Gastrocnemius medialis (tissue), 4 donors: ENCODE results near the gene BMPER. TPM values are rescaled to one million over a fixed set of nuclear protein-coding genes. Genes with fewer than 3 reads are reported as not detected.

Experiments
- ATAC-seq, 2 donors: fragments of 150-250 bp; one replicate each; pipeline ENCODE4 v1.9.1; 2016
- DNase-seq, 2 donors: peaks; one replicate each; pipeline ENCODE4 v3.0.0-alpha.2; 2019
- H3K27ac ChIP-seq, 4 donors: fragments of 200-600 bp; sonication (generic); 1 replicate in 1 of 4; 2 replicates in 3 of 4; pipeline ENCODE4 v1.5.1; 2016 to 2018; ENCODE audit warnings: mild to moderate bottlenecking in 2 of 4, moderate library complexity in 1 of 4
- H3K27me3 ChIP-seq, 3 donors: fragments of 200-600 bp; sonication (generic) in 2 of 3; 1 replicate in 1 of 3; 2 replicates in 2 of 3; pipeline versions ENCODE4 v1.5.1 to v1.6.0; 2016 to 2019; ENCODE audit warnings: mild to moderate bottlenecking in 1 of 3, moderate library complexity in 1 of 3
- H3K36me3 ChIP-seq, 2 donors: fragments of 200-600 bp; sonication (generic) in 1 of 2; one replicate each; pipeline ENCODE4 v1.5.1; 2017 to 2018
- H3K4me1 ChIP-seq, 2 donors: fragments of 200-600 bp; sonication (generic) in 1 of 2; one replicate each; pipeline ENCODE4 v1.5.1; 2016 to 2017; ENCODE audit warnings: mild to moderate bottlenecking in 2 of 2
- H3K4me3 ChIP-seq, 4 donors: fragments of 200-600 bp; sonication (generic) in 3 of 4; 1 replicate in 1 of 4; 2 replicates in 3 of 4; pipeline ENCODE4 v1.5.1; 2016 to 2019; ENCODE audit warnings: mild to moderate bottlenecking in 2 of 4
- H3K9me3 ChIP-seq, 3 donors: fragments of 200-600 bp; sonication (generic) in 2 of 3; 1 replicate in 1 of 3; 2 replicates in 2 of 3; pipeline ENCODE4 v1.5.1; 2016 to 2019
- CTCF ChIP-seq, 5 experiments: fragments of 450-650 bp in 3 of 5; fragments of 200-600 bp in 2 of 5; sonication (generic) in 2 of 5; IDR thresholded peaks in 4 of 5; conservative IDR thresholded peaks in 1 of 5; 1 replicate in 4 of 5; 2 replicates in 1 of 5; pipeline ENCODE4 v1.5.1; 2016 to 2019; ENCODE audit warnings: antibody characterized with exemption in 5 of 5, mild to moderate bottlenecking in 3 of 5, moderate library complexity in 3 of 5
- POLR2A ChIP-seq, 2 donors: fragments of 450-650 bp; IDR thresholded peaks; one replicate each; pipeline ENCODE4 v1.6.1; 2017; ENCODE audit warnings: antibody characterized with exemption in 2 of 2, mild to moderate bottlenecking in 2 of 2, moderate library complexity in 2 of 2
- in situ Hi-C, 4 donors: fragments of 200-750 bp; cut with MboI; loops; one replicate each; pipeline versions ENCODE4 v1.15.0 to v1.8.0; 2017; ENCODE audit warnings: low sequenced_read_pairs in 4 of 4
- intact Hi-C: fragments of 100-400 bp; cut with DNase I; formaldehyde crosslinking; loops from one replicate; pipeline ENCODE4 v1.15.1; 2023; ENCODE audit warnings: low total_unique reads
- total RNA-seq, 4 donors: library from RNA; depleted of rRNA; stranded (reverse); fragments of >200 nt; gene quantifications; one replicate each; pipeline versions ENCODE4 v1.1.0 to v1.2.3, GENCODE V29; 2016

Gene BMPER
- total RNA-seq, 4 donors from 2014 or later, result 1.7 to 11.0 (median 4.5) TPM

- Histone ChIP-seq H3K36me3 (no peaks in the 10 kb centered on the region), H3K4me1 (peaks cover 10 to 11% of the 10 kb centered on the region in 2 donors), H3K9me3 (no peaks in the 10 kb centered on the region), H3K4me3 (no peak overlapping the region), H3K27me3 (no peaks in the 10 kb centered on the region), H3K27ac (no peak overlapping the region)
- in situ Hi-C loops (loop anchor here (10.0 to 25.0 kb wide), 4 partner anchors 474 to 699 kb away; no protein-coding TSS in a partner anchor), intact Hi-C loops (loop anchor here (10.0 kb wide), 1 partner anchor 752 kb away; no protein-coding TSS in a partner anchor)
- DNase-seq (no peak), ATAC-seq (no peak)
- TF ChIP-seq POLR2A (IDR thresholded peaks at IDR 0.05) (no peak), CTCF (IDR thresholded peaks at IDR 0.05 in 4 of 5, conservative IDR thresholded peaks at IDR 0.05 in 1 of 5) (no peak)
Observed at GRCh38 chr7:33936503-33936902, 31.2 kb downstream of the BMPER start.

- TF ChIP-seq CTCF (IDR thresholded peaks at IDR 0.05 in 4 of 5, conservative IDR thresholded peaks at IDR 0.05 in 1 of 5), result no peak
- Histone ChIP-seq H3K4me1 (peaks cover 4% of the 10 kb centered on the region in 2 donors), H3K4me3 (no peak overlapping the region), H3K27me3 (no peaks in the 10 kb centered on the region), H3K36me3 (no peaks in the 10 kb centered on the region), H3K9me3 (no peaks in the 10 kb centered on the region), H3K27ac (no peak overlapping the region)
- DNase-seq (no peak), ATAC-seq (no peak)
- in situ Hi-C loops, result loop anchor here (10.0 to 25.0 kb wide), 4 partner anchors 476 to 701 kb away; no protein-coding TSS in a partner anchor
- intact Hi-C loops, result loop anchor here (10.0 kb wide), 1 partner anchor 753 kb away; no protein-coding TSS in a partner anchor
Observed at GRCh38 chr7:33937871-33938270, 32.5 kb downstream of the BMPER start.

- Histone ChIP-seq H3K36me3 (no peaks in the 10 kb centered on the region), H3K27ac (no peak overlapping the region), H3K4me3 (no peak overlapping the region), H3K27me3 (no peaks in the 10 kb centered on the region), H3K9me3 (no peaks in the 10 kb centered on the region), H3K4me1 (no peaks in the 10 kb centered on the region)
- in situ Hi-C loops, result loop anchor here (10.0 to 25.0 kb wide), 4 partner anchors 477 to 702 kb away; no protein-coding TSS in a partner anchor
- no peak for TF ChIP-seq CTCF (IDR thresholded peaks at IDR 0.05 in 4 of 5, conservative IDR thresholded peaks at IDR 0.05 in 1 of 5)
- no peak for TF ChIP-seq POLR2A (IDR thresholded peaks at IDR 0.05)
- intact Hi-C loops, result loop anchor here (10.0 kb wide), 1 partner anchor 754 kb away; no protein-coding TSS in a partner anchor
- ATAC-seq (no peak), DNase-seq (no peak)
Observed at GRCh38 chr7:33939121-33939520, 33.8 kb downstream of the BMPER start.

- intact Hi-C loops (no loop called here), in situ Hi-C loops (loop anchor here (25.0 kb wide), 3 partner anchors 478 to 703 kb away; no protein-coding TSS in a partner anchor)
- H3K4me1 ChIP-seq, result no peaks in the 10 kb centered on the region
- no peaks in the 10 kb centered on the region for H3K27me3 ChIP-seq
- no peak for ATAC-seq
- no peak overlapping the region for H3K27ac ChIP-seq
- H3K4me3 ChIP-seq, result no peak overlapping the region
- DNase-seq, result no peak
- no peak for TF ChIP-seq POLR2A (IDR thresholded peaks at IDR 0.05)
- TF ChIP-seq CTCF (IDR thresholded peaks at IDR 0.05 in 4 of 5, conservative IDR thresholded peaks at IDR 0.05 in 1 of 5), result no peak
- no peaks in the 10 kb centered on the region for H3K9me3 ChIP-seq
- no peaks in the 10 kb centered on the region for H3K36me3 ChIP-seq
Observed at GRCh38 chr7:33940503-33940902, 35.2 kb downstream of the BMPER start.

- Histone ChIP-seq H3K36me3 (no peaks in the 10 kb centered on the region), H3K9me3 (no peaks in the 10 kb centered on the region), H3K27ac (no peak overlapping the region), H3K4me3 (no peak overlapping the region), H3K4me1 (no peaks in the 10 kb centered on the region), H3K27me3 (no peaks in the 10 kb centered on the region)
- DNase-seq, result no peak
- in situ Hi-C loops (loop anchor here (25.0 kb wide), 3 partner anchors 479 to 704 kb away; no protein-coding TSS in a partner anchor), intact Hi-C loops (no loop called here)
- ATAC-seq, result no peak
- TF ChIP-seq POLR2A (IDR thresholded peaks at IDR 0.05) (no peak), CTCF (IDR thresholded peaks at IDR 0.05 in 4 of 5, conservative IDR thresholded peaks at IDR 0.05 in 1 of 5) (no peak)
Observed at GRCh38 chr7:33941418-33941817, 36.1 kb downstream of the BMPER start.
